Nephron (organoid): ENCODE data around the gene PPP4R4.
"Not testable (repeated sequence)": the region's sequence is repeated elsewhere in the genome, so short reads cannot be mapped to it uniquely, and the experiment has no call there.

Experiments
- H3K27ac Mint-ChIP-seq, 3 experiments: 2 replicates each; pipeline ENCODE4 v1.8.0; 2020; ENCODE audit warnings: mixed read lengths in 3 of 3, mild to moderate bottlenecking in 2 of 3, moderate library complexity in 1 of 3
- H3K27me3 Mint-ChIP-seq: 2 replicates; pipeline ENCODE4 v1.8.0; 2021; ENCODE audit warnings: low read depth, mild to moderate bottlenecking, moderate library complexity, mixed read lengths
- H3K36me3 Mint-ChIP-seq: 2 replicates; pipeline ENCODE4 v1.8.0; 2020; ENCODE audit warnings: low read depth, mixed read lengths
- H3K4me1 Mint-ChIP-seq: 2 replicates; pipeline ENCODE4 v1.8.0; 2020; ENCODE audit warnings: mixed read lengths
- H3K4me3 Mint-ChIP-seq, 3 experiments: 2 replicates each; pipeline ENCODE4 v1.8.0; 2020; ENCODE audit warnings: mild to moderate bottlenecking in 3 of 3, mixed read lengths in 3 of 3, moderate library complexity in 2 of 3
- H3K9me3 Mint-ChIP-seq: 2 replicates; pipeline ENCODE4 v1.8.0; 2020; ENCODE audit warnings: mixed read lengths
- CTCF ChIP-seq, 3 experiments: fragments of 200-600 bp; sonication (generic); IDR thresholded peaks; one replicate each; pipeline ENCODE4 v1.5.0; 2021; ENCODE audit warnings: antibody characterized with exemption in 3 of 3; ENCODE audit not compliant: unreplicated experiment in 3 of 3

Gene PPP4R4

GRCh38 chr14:94295360-94296180, 121.4 kb downstream of the PPP4R4 start:
- H3K36me3 Mint-ChIP-seq = no peaks in the 10 kb centered on the region
- no peak for TF ChIP-seq CTCF (IDR thresholded peaks at IDR 0.05; ENCODE audit: unreplicated experiment in 3 of 3)
- no peak overlapping the region for H3K27ac Mint-ChIP-seq
- no peak overlapping the region for H3K4me3 Mint-ChIP-seq
- no peaks in the 10 kb centered on the region for H3K4me1 Mint-ChIP-seq
- H3K27me3 Mint-ChIP-seq = peaks cover 3% of the 10 kb centered on the region
- H3K9me3 Mint-ChIP-seq = peaks cover 5% of the 10 kb centered on the region

- H3K27me3 Mint-ChIP-seq, H3K4me3 Mint-ChIP-seq, H3K36me3 Mint-ChIP-seq, H3K27ac Mint-ChIP-seq, H3K9me3 Mint-ChIP-seq, H3K4me1 Mint-ChIP-seq: not testable (repeated sequence)
These were observed 122.0 kb downstream of the PPP4R4 start for GRCh38 chr14:94296181-94296545.

- Mint-ChIP-seq H3K27me3 (peaks cover 7% of the 10 kb centered on the region), H3K36me3 (no peaks in the 10 kb centered on the region), H3K27ac (no peak overlapping the region), H3K9me3 (peaks cover 10% of the 10 kb centered on the region), H3K4me3 (no peak overlapping the region), H3K4me1 (no peaks in the 10 kb centered on the region)
- no peak for TF ChIP-seq CTCF (IDR thresholded peaks at IDR 0.05; ENCODE audit: unreplicated experiment in 3 of 3)
These were observed 124.0 kb downstream of the PPP4R4 start for GRCh38 chr14:94298130-94298529.

GRCh38 chr14:94303111-94303510, 129.0 kb downstream of the PPP4R4 start:
- no peaks in the 10 kb centered on the region for H3K36me3 Mint-ChIP-seq
- TF ChIP-seq CTCF (IDR thresholded peaks at IDR 0.05; ENCODE audit: unreplicated experiment in 3 of 3) = no peak
- H3K27ac Mint-ChIP-seq = no peak overlapping the region
- peaks cover 6% of the 10 kb centered on the region for H3K27me3 Mint-ChIP-seq
- H3K9me3 Mint-ChIP-seq = peaks cover 26% of the 10 kb centered on the region
- no peak overlapping the region for H3K4me3 Mint-ChIP-seq
- H3K4me1 Mint-ChIP-seq = no peaks in the 10 kb centered on the region

- Mint-ChIP-seq H3K27ac (no peak overlapping the region), H3K27me3 (peaks cover 15% of the 10 kb centered on the region), H3K4me1 (no peaks in the 10 kb centered on the region), H3K9me3 (peaks cover 34% of the 10 kb centered on the region), H3K36me3 (no peaks in the 10 kb centered on the region), H3K4me3 (no peak overlapping the region)
- TF ChIP-seq CTCF (IDR thresholded peaks at IDR 0.05; ENCODE audit: unreplicated experiment in 3 of 3) = no peak
These were observed 130.1 kb downstream of the PPP4R4 start for GRCh38 chr14:94304243-94304642.

- TF ChIP-seq CTCF (IDR thresholded peaks at IDR 0.05; ENCODE audit: unreplicated experiment in 3 of 3) = no peak
- Mint-ChIP-seq H3K9me3 (peaks cover 33% of the 10 kb centered on the region), H3K4me1 (no peaks in the 10 kb centered on the region)
These were observed 131.5 kb downstream of the PPP4R4 start for GRCh38 chr14:94305620-94306019.

More at GRCh38 chr14:94305620-94306019, 131.5 kb downstream of the PPP4R4 start:
- no peaks in the 10 kb centered on the region for H3K36me3 Mint-ChIP-seq
- H3K27me3 Mint-ChIP-seq = peaks cover 15% of the 10 kb centered on the region
- no peak overlapping the region for H3K4me3 Mint-ChIP-seq
- H3K27ac Mint-ChIP-seq = no peak overlapping the region
